Stimulated activated CD4-positive, alpha-beta T cell treated with anti-CD3 and anti-CD28 coated beads, TNF-alpha, amount 100 ng/mL, for 24 hours (primary cell): Measurements from ENCODE around the gene HLX.
A peak's percentile ranks its signal among the peaks of the same experiment; 100 is the strongest.

Experiments
- DNase-seq, 3 experiments: peaks; one replicate each; pipeline ENCODE4 v3.0.0-alpha.2; 2020; ENCODE audit warnings: low read depth in 3 of 3

The HLX gene, protein sequence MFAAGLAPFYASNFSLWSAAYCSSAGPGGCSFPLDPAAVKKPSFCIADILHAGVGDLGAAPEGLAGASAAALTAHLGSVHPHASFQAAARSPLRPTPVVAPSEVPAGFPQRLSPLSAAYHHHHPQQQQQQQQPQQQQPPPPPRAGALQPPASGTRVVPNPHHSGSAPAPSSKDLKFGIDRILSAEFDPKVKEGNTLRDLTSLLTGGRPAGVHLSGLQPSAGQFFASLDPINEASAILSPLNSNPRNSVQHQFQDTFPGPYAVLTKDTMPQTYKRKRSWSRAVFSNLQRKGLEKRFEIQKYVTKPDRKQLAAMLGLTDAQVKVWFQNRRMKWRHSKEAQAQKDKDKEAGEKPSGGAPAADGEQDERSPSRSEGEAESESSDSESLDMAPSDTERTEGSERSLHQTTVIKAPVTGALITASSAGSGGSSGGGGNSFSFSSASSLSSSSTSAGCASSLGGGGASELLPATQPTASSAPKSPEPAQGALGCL

DNA sequence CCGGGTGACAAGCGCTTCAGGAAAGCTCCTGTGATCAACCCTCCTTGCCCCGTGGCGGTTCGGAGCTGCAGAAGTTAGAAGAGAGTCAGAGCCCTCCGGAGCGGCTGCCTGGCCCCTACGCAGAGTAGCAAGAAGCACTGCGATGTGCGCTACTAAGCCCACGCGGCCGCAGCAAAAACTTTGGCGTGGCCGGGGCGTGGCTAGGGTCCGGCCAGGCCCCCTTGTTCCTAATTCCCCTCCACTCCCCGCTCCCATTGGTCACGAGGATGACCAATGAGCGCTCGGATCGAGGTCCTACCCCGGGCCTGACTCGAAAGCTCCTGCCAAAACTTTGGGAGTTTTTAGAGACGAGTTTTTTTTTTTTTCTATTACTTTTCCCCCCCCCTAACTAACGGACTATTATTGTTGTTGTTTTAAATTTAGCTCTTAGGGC, at the start of gene HLX:
TSS of gene HLX (plus strand) at position 368 of the 433 bp plus-strand sequence. CDS start 415 bp downstream, outside the sequence.
- DNase-seq: peak in 1 of 3 experiments; percentile 27

DNA sequence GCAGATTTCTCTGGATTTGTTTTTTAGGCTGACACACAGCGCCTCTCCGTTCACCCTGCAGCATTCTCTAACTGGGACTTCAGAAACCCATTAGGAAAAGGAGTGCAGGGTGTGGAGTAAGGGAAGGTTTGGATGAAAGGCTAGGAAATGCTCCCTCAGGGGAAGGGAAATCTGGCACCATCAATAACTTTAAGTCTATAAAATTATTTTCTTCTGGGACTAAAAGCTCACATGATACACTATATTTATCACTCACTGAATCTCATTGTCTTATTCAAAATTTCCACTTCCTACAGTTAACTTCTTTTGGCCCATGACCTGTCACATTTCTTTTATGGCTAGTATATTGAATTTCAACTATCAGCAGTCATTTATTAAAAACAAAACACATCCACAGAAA, 45.8 kb upstream of the HLX start:
- no peak for DNase-seq

DNA sequence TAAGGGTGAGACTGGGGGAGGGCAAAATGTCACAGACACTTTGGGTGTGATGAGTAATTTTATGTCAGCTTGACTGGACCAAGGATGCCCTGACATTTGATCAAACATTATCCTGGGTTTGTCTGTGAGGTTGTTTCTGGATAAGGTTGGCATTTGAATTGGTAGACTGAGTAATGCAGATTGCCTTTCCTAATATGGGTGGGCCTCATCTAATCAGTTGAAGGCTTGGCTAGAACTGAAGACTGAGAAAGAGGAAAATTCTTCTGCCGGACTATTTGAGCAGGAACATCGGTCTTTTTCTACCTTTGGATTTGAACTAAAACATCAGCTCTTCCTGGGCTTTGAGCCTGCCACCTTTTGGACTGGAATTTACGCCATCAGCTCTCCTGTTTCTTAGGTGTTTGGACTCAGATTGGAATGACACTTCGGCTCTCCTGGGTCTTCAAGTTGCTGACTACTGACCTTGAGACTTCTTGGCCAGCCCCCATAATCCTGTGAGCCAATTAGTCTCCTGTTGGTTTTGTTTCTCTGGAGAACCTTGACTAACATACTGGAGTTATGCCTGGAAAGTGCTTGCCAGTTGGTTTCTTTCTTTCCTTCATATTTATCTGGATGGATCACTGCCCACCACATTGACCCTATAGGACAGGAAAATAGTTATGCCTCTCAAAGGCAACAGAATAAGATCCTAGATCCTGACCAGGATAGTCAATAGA, 44.9 kb upstream of the HLX start:
- DNase-seq: no peak

DNA sequence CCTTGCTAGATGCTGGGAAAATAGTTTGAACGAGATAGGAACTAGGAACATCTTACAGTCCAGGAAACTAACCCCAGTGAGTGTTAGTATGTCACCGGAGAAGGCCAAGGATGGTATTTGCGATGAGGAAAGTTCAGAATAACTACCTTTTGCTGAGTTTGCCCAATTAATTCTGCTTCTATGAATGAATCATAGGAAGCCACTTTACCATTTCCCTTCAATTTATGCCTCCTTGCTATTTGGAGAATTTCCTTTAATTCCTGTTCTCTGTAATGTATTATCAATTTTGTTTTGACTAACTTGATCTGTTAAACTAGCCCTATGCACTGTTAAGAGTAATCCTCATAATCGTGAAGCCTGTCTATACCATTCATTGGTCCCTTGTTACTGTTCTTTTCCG, 40.7 kb upstream of the HLX start:
- DNase-seq: no peak

DNA sequence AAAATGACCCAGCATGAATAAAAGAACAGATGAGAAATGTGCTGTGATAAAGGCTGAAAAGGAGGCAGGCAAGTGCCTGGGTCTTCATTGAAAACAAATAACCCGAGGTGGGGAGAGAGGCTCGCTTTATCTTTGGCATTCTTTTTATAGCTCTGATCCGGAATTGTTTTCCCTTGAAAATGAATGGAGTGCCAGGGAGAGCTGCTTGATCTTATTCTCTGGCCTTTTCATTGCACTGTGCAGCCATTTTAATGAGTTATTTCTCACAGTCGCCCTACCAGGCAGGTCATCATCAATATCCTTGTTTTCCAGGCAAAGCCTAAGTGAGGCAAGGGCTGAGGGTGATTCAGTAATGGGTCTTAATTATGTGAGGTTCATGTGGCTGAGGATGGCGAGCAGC, 39.8 kb upstream of the HLX start:
- no peak for DNase-seq

DNA sequence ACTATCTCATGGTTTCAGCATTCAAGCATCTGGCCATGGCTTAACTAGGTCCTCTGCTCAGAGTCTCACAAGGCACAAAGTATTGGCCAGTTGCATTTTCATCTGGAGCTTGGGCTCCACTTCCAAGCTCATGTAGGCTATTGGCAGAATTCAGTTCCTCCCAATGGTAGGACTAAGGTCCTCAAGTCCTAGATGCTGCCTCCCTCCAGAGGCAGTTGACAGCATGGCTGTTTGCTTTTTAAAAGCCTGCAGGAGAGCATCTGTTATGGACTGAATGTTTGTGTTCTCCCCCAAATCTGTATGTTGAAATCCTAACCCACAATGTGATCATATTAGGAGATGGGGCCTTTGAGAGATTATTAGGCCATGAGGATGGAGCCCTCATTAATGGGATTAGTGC, 38.0 kb upstream of the HLX start:
- DNase-seq: no peak

DNA sequence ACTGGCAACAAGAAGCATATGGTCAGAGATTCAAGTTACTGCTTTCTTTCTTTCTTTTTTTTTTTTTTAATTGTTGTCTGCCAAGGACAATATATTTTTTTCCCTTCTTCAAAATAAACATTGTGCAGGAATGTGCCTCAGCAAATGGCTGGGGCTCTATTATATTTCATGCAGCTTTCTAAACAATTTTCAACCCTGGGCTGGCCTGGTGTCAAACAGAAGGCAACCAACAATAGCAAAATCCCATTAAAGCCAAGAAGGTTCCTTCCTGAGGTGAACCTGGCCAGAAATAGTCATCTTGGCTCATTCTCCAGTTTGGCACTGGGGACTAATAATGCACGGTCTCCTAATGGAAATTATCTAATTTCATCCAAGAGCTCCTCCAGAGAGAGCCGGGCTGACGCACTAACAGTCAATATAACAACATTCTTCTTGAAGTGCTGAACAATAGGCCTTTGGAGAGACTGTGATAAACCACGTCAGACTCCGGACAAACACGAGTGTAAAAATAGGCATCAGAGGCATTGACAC, 35.7 kb upstream of the HLX start:
- DNase-seq: no peak

DNA sequence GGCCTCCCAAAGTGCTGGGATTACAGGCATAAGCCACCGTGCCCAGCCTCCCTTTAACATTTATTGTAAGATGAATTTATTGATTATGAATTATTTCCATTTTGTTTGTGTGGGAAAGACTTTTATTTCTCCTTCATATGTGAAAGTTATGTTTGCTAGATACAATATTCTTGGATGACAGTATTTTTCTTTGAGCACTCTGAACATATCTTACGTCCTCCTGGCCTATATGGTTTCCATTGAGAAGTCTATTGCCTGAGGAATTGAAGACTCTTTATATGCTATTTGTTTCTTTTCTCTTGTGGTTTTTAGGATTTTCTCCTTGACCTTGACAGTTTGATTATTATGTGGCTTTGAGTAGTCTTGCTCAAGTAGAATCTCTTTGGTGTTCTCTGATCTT, 26.8 kb upstream of the HLX start:
- DNase-seq: no peak

DNA sequence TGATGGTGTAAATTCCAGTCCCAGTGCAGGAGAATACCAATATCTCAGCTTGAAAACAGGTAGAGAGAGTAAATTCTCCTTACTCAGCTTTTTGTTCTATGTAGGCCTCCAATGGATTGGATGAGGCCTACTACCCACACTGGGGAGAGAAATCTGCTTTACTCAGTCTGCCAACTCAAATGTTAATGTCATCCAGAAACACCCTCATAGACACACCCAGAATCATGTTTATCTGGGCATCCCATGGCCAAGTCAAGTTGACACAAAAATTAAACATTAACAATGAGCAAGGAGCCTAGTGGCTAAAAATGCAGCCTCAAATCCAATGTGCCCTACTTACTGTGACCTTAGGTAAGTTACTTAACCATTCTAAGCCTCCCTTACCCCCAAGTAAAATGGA, 6.9 kb upstream of the HLX start:
- no peak for DNase-seq

DNA sequence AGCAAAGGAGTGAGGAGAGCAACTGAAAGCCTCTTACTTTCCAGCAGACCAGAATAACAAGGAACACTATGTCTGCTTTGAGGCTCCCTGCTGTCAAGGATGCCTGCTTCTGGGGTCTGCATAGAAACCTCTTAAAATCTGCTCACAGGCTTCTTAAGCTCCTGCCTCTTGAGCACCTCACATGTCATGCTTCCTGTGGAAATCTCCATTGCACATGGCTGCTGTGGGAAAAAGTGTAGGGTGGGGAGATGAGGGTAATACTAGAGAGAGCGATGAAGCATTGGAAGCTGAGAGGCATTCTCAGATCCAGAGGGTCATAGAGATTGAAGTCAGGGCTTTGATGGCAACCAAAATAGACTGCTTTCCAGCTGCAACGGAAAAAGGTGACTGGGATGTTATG, 6.2 kb upstream of the HLX start:
- DNase-seq: no peak

DNA sequence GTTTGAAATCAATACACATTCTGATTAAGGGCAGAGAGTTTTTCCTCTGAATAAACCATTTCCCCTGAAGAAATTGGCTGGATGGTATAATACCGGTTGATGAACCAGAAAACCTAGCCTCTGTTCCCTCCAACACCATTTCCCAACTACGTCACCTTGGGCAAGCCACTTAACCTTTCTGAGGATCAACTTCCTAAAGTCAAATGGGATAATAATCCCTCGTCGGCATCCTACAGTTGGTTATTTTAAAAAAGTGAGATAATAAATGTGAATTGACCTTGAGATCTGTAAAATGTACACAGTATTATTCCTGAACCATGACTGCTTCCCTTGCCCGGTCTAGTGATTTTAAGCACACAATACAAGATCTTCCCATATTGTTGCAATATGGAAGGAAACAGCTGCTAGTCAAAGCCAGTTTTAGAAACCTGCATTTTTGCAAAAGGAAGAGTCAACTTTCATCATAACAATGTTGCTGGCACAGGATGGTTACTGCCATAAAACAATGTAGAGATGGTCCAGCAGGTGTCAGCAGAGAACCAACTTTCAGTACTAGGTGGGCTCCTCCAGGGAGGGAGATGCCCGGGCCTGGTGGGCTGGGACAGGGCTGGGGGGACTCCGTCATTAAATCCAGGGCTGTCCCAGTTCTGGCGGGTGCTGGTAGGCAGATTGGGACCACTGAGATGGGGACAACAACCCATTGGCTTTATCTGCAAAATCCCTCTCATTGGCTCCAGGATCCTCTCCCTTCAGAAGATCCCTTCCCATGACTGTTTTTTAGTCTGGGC, 5.2 kb upstream of the HLX start:
- DNase-seq: no peak

DNA sequence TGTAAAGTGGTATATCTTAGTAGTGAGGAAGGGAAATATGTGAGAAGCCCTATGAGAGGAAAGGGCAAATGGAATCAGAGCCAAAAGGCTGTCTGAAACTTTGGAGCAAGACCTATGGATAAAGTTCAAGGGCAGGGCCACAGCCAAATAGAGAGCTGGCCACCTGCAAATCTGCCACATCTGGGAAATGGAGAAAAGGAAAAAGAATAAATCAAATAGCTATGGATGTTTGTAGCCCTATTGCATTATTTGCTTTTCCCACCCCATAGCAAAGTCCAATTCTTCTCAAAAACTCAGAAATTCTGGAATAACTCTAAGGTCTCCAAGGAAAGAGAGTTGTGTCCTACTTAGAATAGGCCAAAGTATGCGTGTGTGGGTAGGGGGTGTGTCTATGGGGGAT, 4.0 kb upstream of the HLX start:
- DNase-seq: no peak

DNA sequence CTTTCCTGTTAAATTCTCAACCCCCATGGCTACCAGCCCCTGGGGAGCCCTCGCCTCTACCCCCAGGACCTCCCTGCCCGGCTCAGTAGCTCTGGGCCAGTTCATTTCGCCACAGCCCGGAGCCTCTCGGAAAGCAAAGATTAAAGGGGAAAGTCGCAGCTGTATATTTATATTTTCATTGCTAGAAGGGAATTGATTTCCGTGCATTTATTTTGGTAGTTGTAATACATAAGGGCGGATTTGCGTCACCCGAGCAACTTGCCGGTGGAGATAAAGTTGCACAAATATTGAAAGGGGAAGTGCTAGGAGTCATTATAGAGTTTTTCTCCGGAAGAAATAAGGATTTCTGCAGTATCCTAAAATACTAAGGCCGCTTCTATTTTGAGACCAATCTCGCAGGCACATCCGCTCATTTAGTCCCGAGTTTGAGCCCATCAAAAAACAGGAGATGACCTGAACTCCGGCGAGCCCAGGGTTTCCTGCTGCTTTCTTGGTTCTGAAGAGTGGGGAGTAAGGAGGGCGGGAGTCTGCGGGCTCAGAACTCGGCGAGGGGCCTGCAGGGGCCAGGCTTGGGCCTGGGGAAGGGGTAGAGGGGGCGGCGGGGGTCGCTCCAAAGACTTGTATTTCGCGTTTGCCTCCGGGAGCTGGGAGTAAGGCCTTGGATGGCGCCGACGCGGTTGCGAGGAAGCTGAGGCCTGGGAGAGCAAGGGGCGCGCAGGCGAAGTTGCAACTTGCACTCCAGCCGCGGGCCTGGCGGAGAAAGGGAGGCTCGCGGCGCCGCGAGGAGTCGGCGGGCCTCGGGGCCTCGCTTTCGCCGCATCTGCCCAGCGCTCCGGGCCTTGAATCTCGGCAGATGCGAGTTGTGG, 2.5 kb upstream of the HLX start:
- DNase-seq: no peak

DNA sequence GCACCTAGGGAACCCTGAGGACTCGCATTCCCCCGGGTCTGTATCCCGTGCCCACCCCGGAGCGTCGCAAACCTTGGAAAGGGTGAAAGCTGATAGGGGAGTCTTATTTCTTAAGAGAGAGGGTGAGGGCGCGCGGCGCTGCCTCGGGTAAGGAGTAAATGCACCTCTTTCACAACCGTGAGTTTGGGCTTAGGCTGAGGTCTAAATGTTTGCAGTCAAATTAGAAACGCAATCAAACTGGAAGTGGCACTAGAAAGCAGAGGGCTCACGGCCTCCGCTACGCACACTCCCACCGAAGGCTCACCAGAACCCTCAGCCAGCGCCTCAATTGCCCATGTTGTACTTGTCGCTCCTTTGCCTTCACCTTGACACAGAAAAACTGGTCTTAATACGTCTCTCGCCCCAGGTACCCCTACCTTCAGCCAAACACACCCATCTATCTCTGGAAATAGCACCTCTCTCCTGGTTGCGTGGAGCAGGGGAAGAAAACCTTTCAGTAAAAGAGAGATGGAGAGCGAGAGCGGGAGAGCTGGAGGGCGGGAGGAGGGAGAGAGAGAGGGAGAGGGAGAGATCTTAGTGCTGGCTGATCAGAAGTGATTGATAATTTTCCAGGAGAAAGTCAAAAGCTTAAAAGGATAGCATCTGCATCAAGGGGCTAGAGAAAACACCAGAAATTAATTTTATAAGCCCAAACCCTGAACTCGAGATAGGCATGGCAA, 1.7 kb upstream of the HLX start:
- no peak for DNase-seq

DNA sequence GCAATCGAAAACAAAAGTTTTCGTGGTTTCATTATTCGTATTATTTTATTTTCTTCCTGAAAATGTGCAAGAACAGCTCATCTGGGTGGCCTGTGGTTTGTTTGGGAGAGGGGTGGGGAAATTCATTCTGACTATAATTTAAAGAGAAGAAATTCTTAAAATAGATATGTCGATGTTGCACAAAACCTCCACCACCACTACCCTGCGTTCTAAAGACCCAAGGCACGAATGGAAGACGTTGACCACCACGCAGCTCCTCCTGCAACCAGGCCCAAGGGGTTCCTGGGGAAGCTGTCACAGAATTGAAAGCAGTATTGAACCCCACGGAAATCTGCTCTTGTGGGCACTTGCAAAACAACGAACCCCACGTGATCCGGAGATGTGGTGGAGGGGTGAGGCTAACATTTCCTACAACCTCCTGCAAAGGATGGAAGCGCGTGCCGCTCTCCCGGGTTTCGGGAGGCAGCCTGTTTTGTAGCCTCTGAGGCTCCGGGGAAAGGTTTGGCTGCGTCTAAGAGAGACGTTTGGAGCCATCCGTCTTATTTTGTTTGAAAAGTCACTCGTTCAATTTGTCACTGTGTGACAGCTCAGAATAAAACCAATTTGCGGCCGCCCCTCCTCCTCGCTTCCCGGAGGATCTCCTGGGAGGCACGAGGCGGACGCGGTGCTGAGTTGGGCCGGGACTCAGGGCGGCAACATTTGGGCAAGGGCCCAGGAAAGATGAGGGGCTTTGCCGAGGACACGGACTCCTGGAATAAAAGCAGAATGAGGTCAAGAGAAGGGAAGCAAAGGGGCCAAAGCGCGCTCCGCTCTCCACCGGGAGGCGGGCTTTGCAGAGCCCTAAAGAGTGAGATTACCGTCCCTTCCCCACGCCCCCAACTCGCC, 810 bp upstream of the HLX start:
- DNase-seq: no peak

DNA sequence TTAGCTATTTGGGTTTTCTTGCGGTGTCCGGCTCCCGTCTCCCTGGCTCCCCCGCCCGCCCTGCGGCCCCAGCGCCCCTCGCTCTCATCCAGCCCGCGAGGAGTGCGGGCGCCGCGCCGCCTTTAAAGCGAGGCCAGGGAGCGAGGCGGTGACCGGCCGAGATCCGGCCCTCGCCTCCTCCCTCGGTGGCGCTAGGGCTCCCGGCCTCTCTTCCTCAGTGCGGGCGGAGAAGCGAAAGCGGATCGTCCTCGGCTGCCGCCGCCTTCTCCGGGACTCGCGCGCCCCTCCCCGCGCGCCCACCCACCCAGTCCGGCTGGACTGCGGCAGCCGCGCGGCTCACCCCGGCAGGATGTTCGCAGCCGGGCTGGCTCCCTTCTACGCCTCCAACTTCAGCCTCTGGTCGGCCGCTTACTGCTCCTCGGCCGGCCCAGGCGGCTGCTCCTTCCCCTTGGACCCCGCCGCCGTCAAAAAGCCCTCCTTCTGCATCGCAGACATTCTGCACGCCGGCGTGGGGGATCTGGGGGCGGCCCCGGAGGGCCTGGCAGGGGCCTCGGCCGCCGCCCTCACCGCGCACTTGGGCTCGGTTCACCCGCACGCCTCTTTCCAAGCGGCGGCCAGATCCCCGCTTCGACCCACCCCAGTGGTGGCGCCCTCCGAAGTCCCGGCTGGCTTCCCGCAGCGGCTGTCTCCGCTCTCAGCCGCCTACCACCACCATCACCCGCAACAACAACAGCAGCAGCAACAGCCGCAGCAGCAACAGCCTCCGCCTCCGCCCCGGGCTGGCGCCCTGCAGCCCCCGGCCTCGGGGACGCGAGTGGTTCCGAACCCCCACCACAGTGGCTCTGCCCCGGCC, 492 bp downstream of the HLX start:
- DNase-seq: no peak

DNA sequence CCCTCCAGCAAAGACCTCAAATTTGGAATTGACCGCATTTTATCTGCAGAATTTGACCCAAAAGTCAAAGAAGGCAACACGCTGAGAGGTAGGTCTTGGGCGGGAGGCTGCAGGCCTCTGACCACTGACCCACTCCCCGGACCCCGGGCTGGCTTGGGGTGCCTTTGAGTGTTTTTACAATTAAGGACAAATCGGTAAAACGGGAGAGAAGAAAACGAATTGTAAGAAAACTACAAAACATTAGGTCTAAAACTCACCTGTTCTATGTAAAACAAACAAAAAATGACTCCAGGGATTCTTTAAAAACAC, 1.1 kb downstream of the HLX start:
- no peak for DNase-seq

DNA sequence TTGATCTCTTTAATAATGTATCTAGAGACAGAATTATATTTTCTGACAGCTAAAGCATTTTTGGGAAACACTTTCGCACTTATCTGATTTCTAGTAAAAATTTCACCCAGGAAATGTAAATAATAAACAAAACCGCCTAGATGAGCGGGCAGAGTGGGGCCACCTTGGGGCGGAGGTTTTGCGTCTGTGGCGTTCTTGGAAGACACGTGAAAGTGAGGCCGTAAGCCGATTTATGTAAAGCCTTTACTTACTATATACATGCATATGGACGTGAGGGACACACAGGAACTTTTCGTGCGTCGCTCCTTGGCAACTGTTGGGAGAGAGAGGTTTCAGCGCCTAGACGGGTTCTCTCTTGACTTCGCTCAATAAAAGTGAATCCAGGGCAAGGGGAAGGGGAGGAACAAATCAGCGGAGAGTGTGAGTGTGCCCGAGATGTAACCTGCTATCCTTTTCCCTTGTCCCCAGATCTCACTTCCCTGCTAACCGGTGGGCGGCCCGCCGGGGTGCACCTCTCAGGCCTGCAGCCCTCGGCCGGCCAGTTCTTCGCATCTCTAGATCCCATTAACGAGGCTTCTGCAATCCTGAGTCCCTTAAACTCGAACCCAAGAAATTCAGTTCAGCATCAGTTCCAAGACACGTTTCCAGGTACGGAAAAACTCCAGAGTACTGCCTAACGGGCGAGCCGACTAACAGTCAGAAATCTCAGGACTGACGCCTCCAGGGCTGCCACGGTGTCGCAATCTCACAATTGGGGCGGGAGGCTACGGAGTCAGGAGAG, 1.7 kb downstream of the HLX start:
- no peak for DNase-seq
